ENCODE results near the gene LRRC75A. TPM values are rescaled to one million over a fixed set of nuclear protein-coding genes. Genes with fewer than 3 reads are reported as not detected.

The LRRC75A gene
- total and polyA plus RNA-seq, 2 of the 13 experiments (the other 11 are each of a cell fraction or from before 2014, with no cell fraction given): 0.03 TPM; not detected in 1

DNA sequence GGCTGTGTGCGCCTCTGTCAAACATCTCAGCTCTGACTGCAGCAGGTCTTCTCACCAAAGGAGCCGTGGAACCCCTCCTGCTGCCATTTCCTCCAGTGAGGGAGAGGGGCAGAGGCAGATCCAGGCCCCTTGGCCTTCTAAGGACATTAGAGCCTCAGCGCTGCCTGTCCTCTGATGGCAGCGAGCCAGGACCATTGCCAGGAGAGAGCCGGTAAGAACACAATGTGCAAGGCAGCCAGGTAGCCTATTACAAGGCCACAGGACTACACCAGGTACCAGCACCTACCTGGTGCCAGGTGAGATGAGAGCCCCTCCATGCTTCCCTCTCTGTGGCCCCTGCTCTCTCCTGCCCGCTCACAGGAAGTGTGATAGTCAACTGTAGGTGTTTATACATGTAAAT lies 11.0 kb downstream of the LRRC75A start:
- H3K79me2 ChIP-seq (ENCODE audit: insufficient read depth, low read length): no peaks in the 10 kb centered on the region
- H3K4me2 ChIP-seq (ENCODE audit: low read depth, low read length): no peak overlapping the region
- DNase-seq (ENCODE audit: low spot score): no peak
- intact Hi-C loops (cut with micrococcal nuclease; ENCODE audit: unreplicated experiment): no loop called here
- peaks cover 9 to 52% of the 10 kb centered on the region in 2 experiments for H3K27me3 ChIP-seq (ENCODE audit: control insufficient read depth in 1 of 2, insufficient read depth in 2 of 2, low read length in 2 of 2)
- no peak for FAIRE-seq
- no peak overlapping the region for H3K9ac ChIP-seq (ENCODE audit: insufficient read depth, low read depth, low read length)
- H2AFZ ChIP-seq (ENCODE audit: low read length): no peak overlapping the region
- in situ Hi-C loops (cut with HindIII; ENCODE audit: extremely low pct_ligation_motif_present, low pct_unique_long_range_greater_than_20kb): no loop called here
- no peaks in the 10 kb centered on the region for H3K36me3 ChIP-seq (replicated peaks in 1 of 2; ENCODE audit: control insufficient read depth in 1 of 2, insufficient read depth in 2 of 2, low read length in 2 of 2)
- peaks cover 16% of the 10 kb centered on the region for H3K4me1 ChIP-seq (ENCODE audit: insufficient read depth, low read length)
- ATAC-seq: no peak
- no peak overlapping the region for H3K4me3 ChIP-seq (replicated peaks in 1 of 3; ENCODE audit: insufficient read depth in 1 of 3, low read depth in 2 of 3, low read length in 3 of 3)
- no TSS peak for BruUV-seq (replicated peaks)
- WGBS (ENCODE audit: low lambda C conversion rate): 3% methylated on average over 5 of the region's 6 CpGs
- POLR2A ChIA-PET: no interaction called here
- no peaks in the 10 kb centered on the region for H4K20me1 ChIP-seq (ENCODE audit: insufficient read depth, low read length)
- no peak overlapping the region for H3K27ac ChIP-seq (ENCODE audit: extremely low read length, insufficient read depth, low read length)
- H3K9me3 ChIP-seq (ENCODE audit: low read length): no peaks in the 10 kb centered on the region
- CTCF ChIA-PET (ENCODE audit: low intra/inter-chr PET ratio, low total read pairs): no interaction called here
- TF ChIP-seq REST (IDR thresholded peaks at IDR 0.05; ENCODE audit: borderline replicate concordance in 1 of 2, low read depth in 1 of 2, low read length in 2 of 2) (no peak), ZNF780A (CRISPR knock-in tag; IDR thresholded peaks at IDR 0.05) (no peak), ZNF510 (CRISPR knock-in tag; IDR thresholded peaks at IDR 0.05; ENCODE audit: low read depth) (no peak), ZBED4 (CRISPR knock-in tag; IDR thresholded peaks at IDR 0.05; ENCODE audit: borderline replicate concordance) (no peak), SOX5 (CRISPR knock-in tag; IDR thresholded peaks at IDR 0.05; ENCODE audit: borderline replicate concordance) (no peak), SOX6 (IDR thresholded peaks at IDR 0.05) (no peak), SOX6 (CRISPR knock-in tag; IDR thresholded peaks at IDR 0.05) (no peak), SRF (IDR thresholded peaks at IDR 0.05; ENCODE audit: low read depth, low read length) (no peak)
- TF ChIP-seq, protein P1, sequence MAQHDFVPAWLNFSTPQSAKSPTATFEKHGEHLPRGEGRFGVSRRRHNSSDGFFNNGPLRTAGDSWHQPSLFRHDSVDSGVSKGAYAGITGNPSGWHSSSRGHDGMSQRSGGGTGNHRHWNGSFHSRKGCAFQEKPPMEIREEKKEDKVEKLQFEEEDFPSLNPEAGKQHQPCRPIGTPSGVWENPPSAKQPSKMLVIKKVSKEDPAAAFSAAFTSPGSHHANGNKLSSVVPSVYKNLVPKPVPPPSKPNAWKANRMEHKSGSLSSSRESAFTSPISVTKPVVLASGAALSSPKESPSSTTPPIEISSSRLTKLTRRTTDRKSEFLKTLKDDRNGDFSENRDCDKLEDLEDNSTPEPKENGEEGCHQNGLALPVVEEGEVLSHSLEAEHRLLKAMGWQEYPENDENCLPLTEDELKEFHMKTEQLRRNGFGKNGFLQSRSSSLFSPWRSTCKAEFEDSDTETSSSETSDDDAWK (CRISPR knock-in tag; IDR thresholded peaks at IDR 0.05): no peak
- TF ChIP-seq, protein P2, sequence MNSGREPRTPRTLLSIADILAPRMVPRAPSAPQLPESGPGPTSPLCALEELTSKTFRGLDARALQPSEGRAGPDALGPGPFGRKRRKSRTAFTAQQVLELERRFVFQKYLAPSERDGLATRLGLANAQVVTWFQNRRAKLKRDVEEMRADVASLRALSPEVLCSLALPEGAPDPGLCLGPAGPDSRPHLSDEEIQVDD (CRISPR knock-in tag; IDR thresholded peaks at IDR 0.05; ENCODE audit: borderline replicate concordance): no peak
